NB4 (cell line): Measurements from ENCODE around the gene RCC1.

Source experiments
- CTCF ChIP-seq: IDR thresholded peaks from one replicate; pipeline ENCODE4 v1.5.1; 2012; ENCODE audit warnings: low read depth, low read length
- POLR2A ChIP-seq: IDR thresholded peaks from 2 replicates; pipeline ENCODE4 v1.6.1; 2011; ENCODE audit warnings: mild to moderate bottlenecking; ENCODE audit not compliant: insufficient read length; ENCODE audit errors: extremely low read depth

- TF ChIP-seq CTCF (no peak), POLR2A (no peak)
Measured at GRCh38 chr1:28466226-28466778, 39.5 kb upstream of the RCC1 start.
